Measurements from ENCODE around the gene MICAL3. TPM values are rescaled to one million over a fixed set of nuclear protein-coding genes. Genes with fewer than 3 reads are reported as not detected.
"Not testable (repeated sequence)": the region's sequence is repeated elsewhere in the genome, so short reads cannot be mapped to it uniquely, and the experiment has no call there.

MICAL3 gene
- total RNA-seq, 1 donor from 2014 or later: 36.9 TPM

- H3K9me3 ChIP-seq: no peaks in the 10 kb centered on the region
These were observed 23.8 kb downstream of the MICAL3 start for GRCh38 chr22:18000441-18001039.

GRCh38 chr22:17999851-18000250 lies 24.5 kb downstream of the MICAL3 start:
- Histone ChIP-seq H3K36me3 (no peaks in the 10 kb centered on the region), H3K27ac (no peak overlapping the region), H3K4me3 (peak overlapping the region; percentile 70 to 98), H3K4me1 (peaks cover 0 to 11% of the 10 kb centered on the region in 2 donors), H3K27me3 (no peaks in the 10 kb centered on the region), H3K9me3 (no peaks in the 10 kb centered on the region)
- intact Hi-C loops (cut with DNase I): loop anchor here (2.0 kb wide), 3 partner anchors 69 to 169 kb away; no protein-coding TSS in a partner anchor
- DNase-seq (ENCODE audit: low spot score in 2 of 2): no peak
- TF ChIP-seq CTCF (IDR thresholded peaks at IDR 0.05): no peak

More at GRCh38 chr22:18000441-18001039, 23.8 kb downstream of the MICAL3 start:
- Histone ChIP-seq H3K4me3 (peak overlapping the region; percentile 70 to 98), H3K27me3 (no peaks in the 10 kb centered on the region), H3K36me3 (no peaks in the 10 kb centered on the region), H3K4me1 (peaks cover 0 to 11% of the 10 kb centered on the region in 2 donors), H3K27ac (peak overlapping the region; percentile 88 to 92)
- TF ChIP-seq CTCF (IDR thresholded peaks at IDR 0.05): no peak
- no peak for DNase-seq (ENCODE audit: low spot score in 2 of 2)
- intact Hi-C loops (cut with DNase I): loop anchor here (1.0 to 2.0 kb wide), 5 partner anchors 24 to 170 kb away; partner anchors contain the start of gene MICAL3

GRCh38 chr22:17998913-17999312 lies 25.4 kb downstream of the MICAL3 start:
- DNase-seq (ENCODE audit: low spot score in 2 of 2): no peak
- no peaks in the 10 kb centered on the region for H3K9me3 ChIP-seq
- H3K36me3 ChIP-seq: no peaks in the 10 kb centered on the region
- no peaks in the 10 kb centered on the region for H3K27me3 ChIP-seq
- no peak overlapping the region for H3K4me3 ChIP-seq
- peaks cover 0 to 15% of the 10 kb centered on the region in 2 donors for H3K4me1 ChIP-seq
- H3K27ac ChIP-seq: no peak overlapping the region
- TF ChIP-seq CTCF (IDR thresholded peaks at IDR 0.05): no peak
- intact Hi-C loops (cut with DNase I): no loop called here

- no peaks in the 10 kb centered on the region for H3K36me3 ChIP-seq
- H3K4me1 ChIP-seq: peaks cover 0 to 18% of the 10 kb centered on the region in 2 donors
- TF ChIP-seq CTCF (IDR thresholded peaks at IDR 0.05): no peak
- H3K27me3 ChIP-seq: no peaks in the 10 kb centered on the region
- no peak overlapping the region for H3K4me3 ChIP-seq
- no peak for DNase-seq (ENCODE audit: low spot score in 2 of 2)
- intact Hi-C loops (cut with DNase I): no loop called here
- H3K27ac ChIP-seq: no peak overlapping the region
- no peaks in the 10 kb centered on the region for H3K9me3 ChIP-seq
These were observed 26.9 kb downstream of the MICAL3 start for GRCh38 chr22:17997456-17997855.

GRCh38 chr22:17995256-17995655 lies 29.1 kb downstream of the MICAL3 start:
- intact Hi-C loops (cut with DNase I): not testable (repeated sequence)
- peaks cover 0 to 17% of the 10 kb centered on the region in 2 donors for H3K4me1 ChIP-seq

GRCh38 chr22:17994424-17995108 lies 29.8 kb downstream of the MICAL3 start:
- Histone ChIP-seq H3K27me3 (no peaks in the 10 kb centered on the region), H3K9me3 (no peaks in the 10 kb centered on the region), H3K4me1 (peaks cover 0 to 13% of the 10 kb centered on the region in 2 donors), H3K27ac (no peak overlapping the region), H3K4me3 (no peak overlapping the region), H3K36me3 (no peaks in the 10 kb centered on the region)
- intact Hi-C loops (cut with DNase I): no loop called here
- TF ChIP-seq CTCF (IDR thresholded peaks at IDR 0.05): no peak
- no peak for DNase-seq (ENCODE audit: low spot score in 2 of 2)

More at GRCh38 chr22:17995256-17995655, 29.1 kb downstream of the MICAL3 start:
- not testable (repeated sequence) for DNase-seq (ENCODE audit: low spot score in 2 of 2); H3K4me3 ChIP-seq; H3K27ac ChIP-seq; H3K27me3 ChIP-seq; H3K36me3 ChIP-seq; H3K9me3 ChIP-seq

- H3K4me3 ChIP-seq; H3K9me3 ChIP-seq; H3K27ac ChIP-seq; H3K4me1 ChIP-seq; intact Hi-C loops (cut with DNase I); H3K27me3 ChIP-seq; DNase-seq (ENCODE audit: low spot score in 2 of 2); H3K36me3 ChIP-seq: not testable (repeated sequence)
These were observed 31.4 kb downstream of the MICAL3 start for GRCh38 chr22:17992976-17993375.

- H3K9me3 ChIP-seq; DNase-seq (ENCODE audit: low spot score in 2 of 2); H3K27ac ChIP-seq; H3K27me3 ChIP-seq; H3K4me1 ChIP-seq; intact Hi-C loops (cut with DNase I); H3K36me3 ChIP-seq; H3K4me3 ChIP-seq: not testable (repeated sequence)
These were observed 32.4 kb downstream of the MICAL3 start for GRCh38 chr22:17991992-17992391.

Data from ascending aorta (tissue), 2 donors.